ENCODE data around the gene GFAP.

GFAP gene

DNA sequence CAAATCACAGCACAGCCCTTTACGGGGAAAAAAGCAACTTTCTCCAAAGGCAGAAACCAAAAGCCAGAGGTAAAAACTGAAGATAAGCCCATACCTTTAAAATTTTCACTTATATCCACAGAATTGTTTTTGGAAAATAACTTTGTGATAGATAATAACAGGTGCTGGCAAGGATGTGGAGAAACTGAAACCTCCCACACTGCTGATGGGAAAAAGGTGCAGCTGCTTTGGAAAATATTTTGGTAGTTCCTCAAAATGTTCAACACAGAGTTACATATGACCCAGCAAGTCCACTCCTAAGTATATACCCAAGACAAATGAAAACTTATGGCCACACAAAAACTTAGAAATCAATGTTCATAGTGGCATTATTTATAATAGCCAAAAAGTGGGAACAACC, 28.3 kb downstream of the GFAP start:
- TF ChIP-seq, protein P1, sequence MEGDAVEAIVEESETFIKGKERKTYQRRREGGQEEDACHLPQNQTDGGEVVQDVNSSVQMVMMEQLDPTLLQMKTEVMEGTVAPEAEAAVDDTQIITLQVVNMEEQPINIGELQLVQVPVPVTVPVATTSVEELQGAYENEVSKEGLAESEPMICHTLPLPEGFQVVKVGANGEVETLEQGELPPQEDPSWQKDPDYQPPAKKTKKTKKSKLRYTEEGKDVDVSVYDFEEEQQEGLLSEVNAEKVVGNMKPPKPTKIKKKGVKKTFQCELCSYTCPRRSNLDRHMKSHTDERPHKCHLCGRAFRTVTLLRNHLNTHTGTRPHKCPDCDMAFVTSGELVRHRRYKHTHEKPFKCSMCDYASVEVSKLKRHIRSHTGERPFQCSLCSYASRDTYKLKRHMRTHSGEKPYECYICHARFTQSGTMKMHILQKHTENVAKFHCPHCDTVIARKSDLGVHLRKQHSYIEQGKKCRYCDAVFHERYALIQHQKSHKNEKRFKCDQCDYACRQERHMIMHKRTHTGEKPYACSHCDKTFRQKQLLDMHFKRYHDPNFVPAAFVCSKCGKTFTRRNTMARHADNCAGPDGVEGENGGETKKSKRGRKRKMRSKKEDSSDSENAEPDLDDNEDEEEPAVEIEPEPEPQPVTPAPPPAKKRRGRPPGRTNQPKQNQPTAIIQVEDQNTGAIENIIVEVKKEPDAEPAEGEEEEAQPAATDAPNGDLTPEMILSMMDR (conservative IDR thresholded peaks at IDR 0.05): no peak

GRCh38 chr17:44884941-44885340, 30.4 kb downstream of the GFAP start:
- no peak overlapping the region for H3K27ac ChIP-seq
- TF ChIP-seq, protein P1 (conservative IDR thresholded peaks at IDR 0.05): no peak

More for the DNA sequence above, 28.3 kb downstream of the GFAP start:
- no peak overlapping the region for H3K27ac ChIP-seq

DNA sequence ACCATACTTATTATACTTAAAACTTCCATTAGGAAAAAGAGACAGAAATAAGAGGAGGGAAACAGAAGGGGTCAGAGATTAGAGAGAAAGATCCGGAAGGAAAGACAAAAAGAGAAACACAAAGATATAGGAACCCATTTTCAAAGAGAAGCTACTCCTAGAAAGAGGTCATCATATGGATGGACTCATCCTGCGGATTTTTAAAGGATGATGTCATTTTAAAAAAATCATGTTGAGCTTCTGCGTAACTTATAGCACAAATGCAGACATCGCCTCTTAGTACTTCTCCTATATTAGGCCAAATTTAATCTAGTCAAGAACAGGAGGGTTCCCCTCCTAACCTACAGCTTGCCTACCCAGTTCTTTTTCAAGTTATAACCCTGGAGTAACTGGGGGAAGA, 34.2 kb downstream of the GFAP start:
- H3K27ac ChIP-seq: no peak overlapping the region
- TF ChIP-seq, protein P1 (conservative IDR thresholded peaks at IDR 0.05): no peak

DNA sequence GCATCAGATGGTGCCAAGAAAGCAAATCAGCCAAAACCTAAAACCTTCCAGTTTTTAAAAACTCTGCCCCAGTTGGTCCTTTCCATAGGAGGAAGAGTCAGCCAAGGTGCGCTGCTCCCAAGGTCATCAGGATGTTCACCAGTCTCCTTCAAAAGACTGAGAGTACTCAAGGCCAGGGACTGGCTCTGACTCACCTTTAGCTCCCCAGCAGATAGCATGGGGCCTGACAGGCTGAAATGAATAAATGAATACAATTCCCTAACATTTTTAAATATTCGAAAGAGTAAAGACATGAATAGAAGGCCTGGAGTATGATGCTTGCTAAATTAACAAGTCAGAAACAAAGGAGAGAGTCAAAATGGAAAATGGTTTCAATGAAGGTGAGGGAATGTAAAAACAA, 35.2 kb downstream of the GFAP start:
- no peak overlapping the region for H3K27ac ChIP-seq
- TF ChIP-seq, protein P1 (conservative IDR thresholded peaks at IDR 0.05): no peak

GRCh38 chr17:44879376-44879775, 35.9 kb downstream of the GFAP start:
- TF ChIP-seq, protein P1 (conservative IDR thresholded peaks at IDR 0.05): no peak
- H3K27ac ChIP-seq: no peak overlapping the region

DNA sequence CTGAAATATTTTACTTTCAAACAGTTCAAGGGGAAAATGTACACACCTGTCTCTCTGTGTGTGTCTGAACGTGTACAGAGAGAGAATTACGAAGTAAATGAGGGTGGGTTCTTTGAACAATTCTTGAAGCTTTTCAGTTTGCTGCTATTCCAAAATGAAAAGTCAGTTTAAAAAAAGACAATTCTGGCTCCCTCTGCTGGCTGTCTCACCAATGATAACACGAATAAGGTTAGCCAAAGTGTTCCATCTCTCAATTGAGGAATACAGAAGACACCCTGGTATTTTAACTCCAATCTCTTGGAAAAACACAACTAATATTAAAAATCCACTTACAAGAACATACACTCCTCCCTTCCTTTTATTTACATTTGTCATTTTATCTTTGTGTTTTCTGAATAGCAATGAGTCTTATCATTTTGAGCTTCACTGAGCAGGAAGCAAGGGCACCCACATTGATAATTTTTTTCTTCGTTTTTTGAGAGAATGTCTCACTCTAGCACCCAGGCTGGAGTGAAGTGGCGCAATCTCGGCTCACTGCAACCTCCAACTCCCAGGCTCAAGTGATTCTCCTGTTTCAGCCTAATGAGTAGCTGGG, 36.6 kb downstream of the GFAP start:
- no peak overlapping the region for H3K27ac ChIP-seq
- TF ChIP-seq, protein P1 (conservative IDR thresholded peaks at IDR 0.05): peak; percentile 85

- no peak overlapping the region for H3K27ac ChIP-seq
- TF ChIP-seq, protein P1 (conservative IDR thresholded peaks at IDR 0.05): no peak
Measured at GRCh38 chr17:44877121-44877520, 38.2 kb downstream of the GFAP start.
